Nephron (organoid): ENCODE data around the gene ZDHHC24.
"Not testable (repeated sequence)": the region's sequence is repeated elsewhere in the genome, so short reads cannot be mapped to it uniquely, and the experiment has no call there.

ENCODE experiments used
- H3K27ac Mint-ChIP-seq, 3 experiments: 2 replicates each; pipeline ENCODE4 v1.8.0; 2020; ENCODE audit warnings: mixed read lengths in 3 of 3, mild to moderate bottlenecking in 2 of 3, moderate library complexity in 1 of 3
- H3K27me3 Mint-ChIP-seq: 2 replicates; pipeline ENCODE4 v1.8.0; 2021; ENCODE audit warnings: low read depth, mild to moderate bottlenecking, moderate library complexity, mixed read lengths
- H3K36me3 Mint-ChIP-seq: 2 replicates; pipeline ENCODE4 v1.8.0; 2020; ENCODE audit warnings: low read depth, mixed read lengths
- H3K4me1 Mint-ChIP-seq: 2 replicates; pipeline ENCODE4 v1.8.0; 2020; ENCODE audit warnings: mixed read lengths
- H3K4me3 Mint-ChIP-seq, 3 experiments: 2 replicates each; pipeline ENCODE4 v1.8.0; 2020; ENCODE audit warnings: mild to moderate bottlenecking in 3 of 3, mixed read lengths in 3 of 3, moderate library complexity in 2 of 3
- H3K9me3 Mint-ChIP-seq: 2 replicates; pipeline ENCODE4 v1.8.0; 2020; ENCODE audit warnings: mixed read lengths
- TF ChIP-seq, protein P1 (sequence below), 3 experiments: fragments of 200-600 bp; sonication (generic); IDR thresholded peaks; one replicate each; pipeline ENCODE4 v1.5.0; 2021; ENCODE audit warnings: antibody characterized with exemption in 3 of 3; ENCODE audit not compliant: unreplicated experiment in 3 of 3

Gene ZDHHC24

DNA sequence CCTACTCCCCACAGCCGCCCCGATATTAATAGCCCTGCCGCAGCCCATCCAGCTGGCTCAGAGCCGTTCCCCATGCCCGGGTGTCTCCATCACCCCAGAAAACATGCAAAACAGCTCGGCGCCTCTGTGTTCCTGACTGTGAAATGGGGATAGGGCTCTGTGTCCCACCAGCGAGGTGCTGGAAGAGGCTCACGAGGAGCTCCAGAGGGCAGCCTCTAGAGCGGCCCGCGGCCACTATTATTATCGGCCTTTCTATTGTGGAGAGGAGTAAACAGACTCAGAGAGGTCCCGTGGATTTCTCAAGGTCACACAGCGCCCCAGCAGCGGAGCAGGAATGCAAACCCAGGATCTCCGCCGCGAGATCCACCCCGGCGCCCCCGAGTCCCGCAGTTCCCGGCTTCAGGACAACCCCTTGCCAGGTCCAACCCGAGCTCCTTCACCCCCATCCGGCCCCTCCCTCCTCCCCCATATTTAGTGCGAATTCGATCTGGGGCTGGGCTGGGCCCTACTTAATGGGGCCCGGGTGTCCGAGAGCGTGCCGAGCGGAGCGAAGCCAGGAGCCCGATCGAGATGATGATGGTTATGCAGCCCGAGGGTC is 619 bp upstream of the ZDHHC24 start, which contains the start of gene ACTN3:
TSS of gene ACTN3 (plus strand) at position 536 of the 598 bp plus-strand sequence. CDS start at position 571, 35 bp downstream.
- Mint-ChIP-seq H3K4me3 (peak within 1 kb of the TSS; percentile 81 to 84 (median 82)), H3K27ac (peak within 1 kb of the TSS; percentile 21 to 34 (median 33)), H3K9me3 (no peaks in the 10 kb centered on the region), H3K36me3 (peaks cover 9% of the 10 kb centered on the region), H3K27me3 (peaks cover 4% of the 10 kb centered on the region), H3K4me1 (peaks cover 57% of the 10 kb centered on the region)
- TF ChIP-seq, protein P1, sequence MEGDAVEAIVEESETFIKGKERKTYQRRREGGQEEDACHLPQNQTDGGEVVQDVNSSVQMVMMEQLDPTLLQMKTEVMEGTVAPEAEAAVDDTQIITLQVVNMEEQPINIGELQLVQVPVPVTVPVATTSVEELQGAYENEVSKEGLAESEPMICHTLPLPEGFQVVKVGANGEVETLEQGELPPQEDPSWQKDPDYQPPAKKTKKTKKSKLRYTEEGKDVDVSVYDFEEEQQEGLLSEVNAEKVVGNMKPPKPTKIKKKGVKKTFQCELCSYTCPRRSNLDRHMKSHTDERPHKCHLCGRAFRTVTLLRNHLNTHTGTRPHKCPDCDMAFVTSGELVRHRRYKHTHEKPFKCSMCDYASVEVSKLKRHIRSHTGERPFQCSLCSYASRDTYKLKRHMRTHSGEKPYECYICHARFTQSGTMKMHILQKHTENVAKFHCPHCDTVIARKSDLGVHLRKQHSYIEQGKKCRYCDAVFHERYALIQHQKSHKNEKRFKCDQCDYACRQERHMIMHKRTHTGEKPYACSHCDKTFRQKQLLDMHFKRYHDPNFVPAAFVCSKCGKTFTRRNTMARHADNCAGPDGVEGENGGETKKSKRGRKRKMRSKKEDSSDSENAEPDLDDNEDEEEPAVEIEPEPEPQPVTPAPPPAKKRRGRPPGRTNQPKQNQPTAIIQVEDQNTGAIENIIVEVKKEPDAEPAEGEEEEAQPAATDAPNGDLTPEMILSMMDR (IDR thresholded peaks at IDR 0.05; ENCODE audit: unreplicated experiment in 3 of 3), result no peak

DNA sequence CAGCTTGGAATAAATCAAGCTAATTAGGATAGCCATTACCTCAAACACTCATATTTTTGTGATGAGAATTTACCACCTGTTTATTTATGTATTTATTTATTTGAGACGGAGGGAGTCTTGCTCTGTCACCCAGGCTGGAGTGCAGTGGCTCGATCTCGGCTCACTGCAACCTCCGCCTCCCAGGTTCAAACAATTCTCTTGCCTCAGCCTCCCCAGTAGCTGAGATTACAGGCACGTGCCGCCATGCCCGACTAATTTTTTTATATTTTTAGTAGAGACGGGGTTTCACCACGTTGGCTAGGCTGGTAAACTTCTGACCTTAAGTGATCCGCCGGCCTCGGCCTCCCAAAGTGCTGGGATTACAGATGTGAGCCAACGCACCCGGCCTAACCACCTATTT is 896 bp downstream of the ZDHHC24 start:
- H3K27ac Mint-ChIP-seq, result peak overlapping the region; percentile 15 to 40 (median 29)
- H3K4me1 Mint-ChIP-seq, result peaks cover 57% of the 10 kb centered on the region
- not testable (repeated sequence) for H3K36me3 Mint-ChIP-seq, H3K9me3 Mint-ChIP-seq, H3K27me3 Mint-ChIP-seq
- H3K4me3 Mint-ChIP-seq, result peak overlapping the region; percentile 84 to 88 (median 87)

DNA sequence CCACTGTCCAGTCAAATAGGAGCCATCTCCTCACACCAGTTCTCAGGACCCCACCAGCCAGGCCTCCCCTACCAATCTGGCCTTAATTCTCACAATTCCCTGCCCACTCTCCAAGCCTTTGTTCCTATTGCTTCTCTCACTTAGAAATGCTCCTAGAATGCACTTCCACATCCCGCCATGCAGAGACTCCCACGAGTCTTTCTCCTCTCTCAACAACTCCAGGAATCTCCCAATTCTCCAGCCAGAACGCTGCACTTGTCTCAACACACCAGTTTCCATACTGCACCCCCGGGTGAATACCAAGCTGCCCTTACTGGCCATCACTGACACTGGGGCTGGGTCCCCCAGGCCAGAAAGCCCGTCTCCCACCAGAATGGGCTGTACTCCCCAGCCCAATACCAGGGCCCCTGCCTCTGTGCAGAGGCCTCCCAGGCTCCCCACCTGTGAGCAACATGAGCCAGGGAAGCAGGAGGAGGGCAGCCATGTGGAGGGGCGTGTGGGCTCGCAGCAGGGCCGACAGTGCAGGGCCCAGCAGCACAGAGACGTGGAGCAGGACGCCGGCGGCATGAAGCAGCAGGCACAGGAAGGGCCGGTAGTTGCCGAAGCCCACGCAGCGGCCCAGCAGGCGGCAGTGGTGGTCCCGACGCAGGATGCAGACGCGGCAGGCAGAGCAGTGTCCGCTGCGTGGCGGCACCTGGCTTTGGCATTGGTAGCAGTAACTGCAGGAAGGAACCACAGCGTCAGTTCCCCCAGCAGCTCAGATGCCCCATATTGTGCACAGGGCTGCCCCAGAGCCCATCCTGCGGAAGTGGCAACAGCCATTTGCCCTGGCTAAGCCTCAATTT is 2.4 kb downstream of the ZDHHC24 start:
- Mint-ChIP-seq H3K9me3 (no peaks in the 10 kb centered on the region), H3K27me3 (peaks cover 4% of the 10 kb centered on the region), H3K4me1 (peaks cover 48% of the 10 kb centered on the region), H3K27ac (peak overlapping the region; percentile 51 to 84 (median 78)), H3K36me3 (peaks cover 14% of the 10 kb centered on the region), H3K4me3 (peak overlapping the region; percentile 47 to 68 (median 67))
- TF ChIP-seq, protein P1 (IDR thresholded peaks at IDR 0.05; ENCODE audit: unreplicated experiment in 3 of 3), result peak; percentile 52 to 59 (median 54)

DNA sequence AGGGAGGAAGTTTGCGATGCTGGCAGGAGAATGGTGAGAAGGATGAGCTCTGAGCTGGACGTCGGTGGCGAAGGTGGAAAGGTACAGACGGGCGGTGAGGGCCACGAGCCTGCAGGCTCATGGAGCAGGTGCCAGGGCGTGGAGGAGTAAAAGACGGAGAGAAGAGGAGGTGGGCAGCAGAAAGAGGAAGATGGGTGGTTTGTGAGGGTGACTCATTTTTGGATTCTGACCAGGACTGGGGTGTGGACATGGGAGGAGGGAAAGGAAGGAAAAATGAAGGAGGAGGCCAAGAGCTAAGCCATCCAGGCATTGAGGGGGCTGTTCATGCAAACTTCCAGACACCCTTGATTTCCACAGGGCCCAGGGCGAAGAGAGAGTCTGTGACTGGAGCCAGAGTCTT is 3.5 kb downstream of the ZDHHC24 start:
- Mint-ChIP-seq H3K4me1 (peaks cover 39% of the 10 kb centered on the region), H3K36me3 (peaks cover 17% of the 10 kb centered on the region), H3K4me3 (peak overlapping the region; percentile 28 to 51 (median 50)), H3K9me3 (no peaks in the 10 kb centered on the region), H3K27me3 (no peaks in the 10 kb centered on the region), H3K27ac (peak overlapping the region in 2 of 3 experiments; percentile 78 to 84)
- TF ChIP-seq, protein P1 (IDR thresholded peaks at IDR 0.05; ENCODE audit: unreplicated experiment in 3 of 3), result no peak

DNA sequence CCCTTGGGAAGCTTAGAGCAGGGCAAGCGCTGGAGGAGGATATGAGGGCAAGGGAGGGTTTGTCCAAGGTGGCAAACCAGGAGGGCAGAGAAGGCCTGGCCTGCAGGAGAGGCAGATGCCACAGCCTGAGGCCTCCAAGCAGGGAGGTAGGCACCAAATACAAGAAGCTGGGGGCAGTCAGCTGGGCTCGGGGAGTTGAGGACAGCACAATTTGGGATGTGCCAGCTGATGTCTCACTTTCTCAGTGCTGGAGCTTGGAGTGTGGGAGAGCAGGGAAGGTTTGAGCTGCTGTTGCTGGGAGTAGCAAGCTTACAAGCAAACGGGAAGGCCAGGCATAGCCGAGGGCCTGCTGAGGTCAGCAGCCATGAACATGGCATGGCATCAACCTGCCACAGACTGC is 4.0 kb downstream of the ZDHHC24 start:
- Mint-ChIP-seq H3K4me1 (peaks cover 36% of the 10 kb centered on the region), H3K27ac (peak overlapping the region in 2 of 3 experiments; percentile 30 to 78), H3K9me3 (no peaks in the 10 kb centered on the region), H3K36me3 (peaks cover 22% of the 10 kb centered on the region), H3K4me3 (peak overlapping the region; percentile 16 to 51 (median 50)), H3K27me3 (no peaks in the 10 kb centered on the region)
- TF ChIP-seq, protein P1 (IDR thresholded peaks at IDR 0.05; ENCODE audit: unreplicated experiment in 3 of 3), result no peak

DNA sequence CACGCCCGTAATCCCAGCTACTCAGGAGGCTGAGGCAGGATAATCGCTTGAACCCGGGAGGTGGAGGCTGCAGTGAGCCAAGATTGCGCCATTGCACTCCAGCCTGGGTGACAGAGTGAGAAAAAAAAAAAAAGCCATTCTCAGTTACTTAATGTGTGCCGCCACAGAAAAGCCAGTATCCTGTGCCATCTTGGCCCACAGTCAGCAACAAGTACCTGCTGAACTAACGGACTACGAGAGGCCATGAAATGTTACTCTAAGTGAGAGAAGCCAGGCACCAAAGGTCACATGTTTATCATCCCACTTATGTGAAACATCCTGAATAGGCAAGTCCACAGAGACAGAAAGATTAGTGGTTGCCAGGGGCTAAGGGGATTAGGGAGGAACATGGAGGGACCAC is 5.2 kb downstream of the ZDHHC24 start:
- Mint-ChIP-seq H3K4me1 (peaks cover 30% of the 10 kb centered on the region), H3K36me3 (peaks cover 29% of the 10 kb centered on the region)
- H3K4me3 Mint-ChIP-seq, H3K9me3 Mint-ChIP-seq, H3K27me3 Mint-ChIP-seq, H3K27ac Mint-ChIP-seq: not testable (repeated sequence)
